GM18907 (cell line): ENCODE results near the gene ERBB4.
"Not testable (repeated sequence)": the region's sequence is repeated elsewhere in the genome, so short reads cannot be mapped to it uniquely, and the experiment has no call there.

ENCODE experiments used
- ATAC-seq: cut with Tn5 transposase; IDR thresholded peaks from one replicate; pipeline ENCODE4 v1.9.1; 2021; ENCODE audit warnings: mild to moderate bottlenecking, moderate library complexity; ENCODE audit not compliant: unreplicated experiment

The ERBB4 gene

DNA sequence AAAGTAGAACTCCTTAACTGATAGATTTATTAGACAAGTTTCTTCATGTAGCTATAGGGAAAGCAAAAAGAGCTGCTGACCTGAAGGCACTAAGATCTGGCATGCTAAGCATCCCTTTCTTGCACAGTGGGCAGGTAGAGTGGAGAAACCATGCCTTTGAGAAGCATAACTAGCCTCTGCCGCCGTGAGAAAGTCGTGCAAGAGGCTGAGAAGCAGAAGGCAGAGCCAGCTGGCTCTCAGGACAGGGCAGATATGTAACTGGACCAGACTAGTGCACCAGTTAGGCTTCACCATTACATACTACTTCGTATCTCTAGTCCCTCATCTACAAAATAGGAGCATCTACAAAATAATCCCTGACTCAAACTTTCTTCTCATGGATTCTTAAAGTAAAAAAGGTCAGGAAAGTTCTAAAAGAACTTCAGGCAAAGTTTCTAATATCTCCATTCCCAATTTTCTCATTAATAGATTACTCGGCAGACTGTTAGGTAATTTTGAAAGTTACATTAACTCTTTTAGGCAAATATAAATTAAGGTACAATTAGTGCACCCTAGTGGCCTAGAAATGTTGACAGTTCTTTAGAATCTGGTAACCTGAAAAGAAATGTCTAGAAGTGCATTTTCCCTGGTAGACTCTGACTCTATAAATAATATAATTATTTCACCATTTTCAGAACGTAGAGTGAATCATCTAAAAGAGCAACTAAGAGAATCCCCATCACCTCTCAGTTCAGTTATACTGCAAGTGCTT lies 10.3 kb downstream of the ERBB4 start:
- ATAC-seq: no peak

DNA sequence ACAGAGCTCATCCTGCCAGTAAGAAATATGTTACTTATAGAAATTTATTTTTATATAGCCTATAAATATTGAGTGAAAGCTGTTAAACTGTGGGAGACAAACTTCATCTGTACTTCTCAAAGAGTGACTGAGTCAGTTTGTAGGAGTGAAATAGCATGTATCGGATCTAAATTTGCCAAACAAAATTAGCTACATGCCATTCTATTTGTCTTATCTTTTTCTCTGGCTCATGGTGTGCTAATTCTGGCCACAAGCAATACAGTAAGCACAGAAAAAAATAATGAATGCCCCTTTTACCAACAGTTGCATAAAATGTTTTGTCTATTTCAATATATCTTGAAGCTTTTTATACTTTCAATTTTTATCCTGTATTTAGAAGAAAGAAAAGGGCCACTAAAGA lies 12.5 kb downstream of the ERBB4 start:
- ATAC-seq: no peak

DNA sequence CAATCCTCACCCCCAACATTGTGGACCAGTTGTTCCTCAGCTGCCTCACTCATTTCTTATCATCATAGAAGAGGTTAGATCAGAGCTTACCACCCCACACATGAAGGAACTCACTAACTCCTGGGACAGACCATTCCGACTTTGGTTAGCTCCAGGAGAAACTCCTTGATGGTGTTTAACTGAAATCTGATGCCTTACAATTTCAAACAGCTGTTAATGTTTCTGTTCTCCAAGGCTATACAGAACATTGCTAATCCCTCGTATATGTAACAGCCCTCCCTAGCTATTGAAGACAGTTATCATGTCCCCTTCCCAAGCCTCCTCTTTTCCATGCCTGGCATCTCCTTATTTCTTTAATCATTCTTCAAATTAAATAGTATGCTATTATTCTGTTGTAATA lies 14.8 kb downstream of the ERBB4 start:
- ATAC-seq: no peak

DNA sequence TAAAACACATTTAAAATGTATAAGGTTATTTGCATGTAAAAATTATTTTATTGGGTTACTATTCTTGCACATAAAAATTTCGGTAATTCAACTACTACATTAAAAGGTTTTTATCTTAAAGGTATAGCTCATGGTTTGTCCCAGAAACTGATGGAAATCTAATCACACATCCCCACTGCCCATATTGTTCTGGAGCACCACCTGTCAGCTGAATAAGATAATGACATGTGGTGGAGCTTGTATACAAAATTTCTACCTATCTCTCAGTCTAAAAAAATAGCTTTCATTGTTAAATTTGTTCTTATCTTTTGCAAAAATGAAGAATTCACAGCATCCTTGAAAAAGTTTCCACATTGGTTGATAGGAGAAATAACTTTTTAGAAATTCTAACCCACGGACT lies 18.3 kb downstream of the ERBB4 start:
- no peak for ATAC-seq

DNA sequence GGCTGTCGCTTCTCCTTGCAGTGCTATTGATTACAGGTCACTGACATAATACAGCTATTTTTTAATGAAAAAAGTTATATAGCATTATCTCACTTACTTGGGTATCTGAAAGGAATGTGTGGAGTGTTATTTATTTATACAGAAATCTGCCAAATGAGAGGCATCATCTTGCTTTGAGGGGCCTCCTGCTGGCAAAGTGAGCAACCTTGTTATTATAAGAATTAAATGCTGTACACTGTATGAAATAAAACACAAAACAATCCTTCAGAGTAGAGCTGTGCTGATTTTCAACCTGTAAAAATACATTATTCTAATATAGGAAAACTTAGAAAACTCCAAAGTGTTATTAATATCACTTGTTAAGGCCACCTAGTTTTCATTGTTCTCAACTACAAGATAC lies 20.9 kb downstream of the ERBB4 start:
- no peak for ATAC-seq

DNA sequence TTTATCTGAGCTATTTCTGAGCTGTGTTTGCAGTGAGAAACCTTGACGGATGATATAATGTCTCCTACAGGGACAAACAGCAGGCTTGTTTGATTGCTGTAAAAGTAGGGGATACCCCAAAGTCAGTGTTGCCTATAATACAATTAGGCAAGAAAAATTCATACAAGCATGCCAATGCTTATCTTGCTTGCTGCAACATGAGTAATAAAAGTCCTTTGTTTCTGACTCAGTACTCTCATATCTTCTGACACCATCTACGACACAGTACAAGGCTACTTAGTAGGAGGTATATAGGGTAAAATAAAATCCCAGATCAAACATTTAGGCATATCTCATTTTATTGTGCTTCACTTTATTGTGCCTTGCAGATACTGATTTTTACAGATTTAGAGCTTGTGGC lies 33.0 kb downstream of the ERBB4 start:
- ATAC-seq: peak; percentile 66

DNA sequence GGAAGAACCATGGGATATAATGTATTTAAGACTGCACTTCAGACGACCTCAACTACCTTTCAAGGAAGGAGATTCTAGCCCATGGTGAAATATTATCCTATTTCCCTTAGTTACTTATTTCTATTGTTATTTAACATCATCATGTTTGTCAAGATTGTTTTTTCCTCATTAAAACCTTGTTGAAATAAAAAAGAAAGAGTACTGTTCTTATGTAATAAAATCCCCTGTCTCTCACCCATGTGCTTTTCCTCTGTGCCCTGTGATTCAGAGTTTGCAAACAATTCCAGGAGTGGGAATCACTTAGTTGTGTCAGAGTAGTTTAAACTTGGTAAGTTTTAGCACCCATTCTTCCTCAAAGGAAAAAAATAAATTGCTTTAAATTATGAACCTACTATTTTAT lies 43.6 kb downstream of the ERBB4 start:
- ATAC-seq: no peak

DNA sequence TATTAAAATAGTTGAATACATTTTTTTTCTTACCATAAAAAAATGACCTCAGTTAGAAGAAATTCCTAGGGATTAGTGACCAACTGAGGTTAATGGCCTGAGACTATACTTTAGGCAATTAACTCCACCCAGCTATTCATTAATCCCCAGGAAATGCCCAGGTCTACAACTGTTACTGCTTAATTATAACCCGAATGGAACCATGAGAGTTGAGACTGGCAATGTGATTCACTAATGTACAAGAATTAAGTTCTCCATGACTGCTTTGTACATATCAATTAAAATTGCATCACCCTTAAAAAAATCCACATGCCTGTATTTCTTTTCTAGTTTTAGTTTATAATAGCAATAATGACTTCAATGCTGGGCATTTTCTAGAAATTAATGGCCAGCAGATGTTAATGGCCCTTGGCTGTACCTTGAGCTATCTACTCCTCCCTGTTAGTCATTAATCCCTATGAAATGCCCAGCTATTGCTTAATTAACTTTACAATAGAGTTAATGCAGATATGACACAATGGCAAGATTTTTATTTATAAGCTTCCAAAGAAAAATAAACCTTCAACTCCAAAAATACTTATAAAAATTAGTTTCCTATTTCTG lies 44.1 kb downstream of the ERBB4 start:
- no peak for ATAC-seq

DNA sequence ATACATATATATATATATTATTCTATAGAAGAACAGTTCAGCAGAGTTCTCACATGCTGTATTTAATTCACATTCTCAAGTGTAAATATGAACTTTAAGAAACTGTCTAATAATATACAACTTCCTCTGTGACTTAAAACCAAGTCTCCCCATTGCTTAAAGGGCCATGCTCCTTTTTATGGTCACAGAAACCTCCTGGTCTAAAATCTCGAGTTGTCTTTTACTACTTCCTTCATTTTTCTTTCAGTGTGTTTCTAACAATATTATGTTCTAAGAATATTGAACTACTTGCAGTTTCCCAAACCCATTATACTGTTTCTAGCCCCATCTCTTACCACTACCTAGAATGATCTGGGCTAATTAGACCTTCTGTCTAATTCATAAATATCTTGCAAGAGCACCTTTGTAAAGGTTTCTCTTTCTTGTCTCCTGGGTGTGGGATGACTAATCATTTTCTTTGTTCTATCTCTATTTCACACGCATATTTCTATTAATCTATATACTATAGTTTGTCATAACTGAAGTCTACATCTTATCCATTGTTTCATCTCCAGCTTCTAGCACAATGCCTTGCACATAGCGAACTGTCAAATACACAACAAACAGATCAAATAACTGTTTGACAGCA lies 48.8 kb downstream of the ERBB4 start:
- ATAC-seq: peak; percentile 76

DNA sequence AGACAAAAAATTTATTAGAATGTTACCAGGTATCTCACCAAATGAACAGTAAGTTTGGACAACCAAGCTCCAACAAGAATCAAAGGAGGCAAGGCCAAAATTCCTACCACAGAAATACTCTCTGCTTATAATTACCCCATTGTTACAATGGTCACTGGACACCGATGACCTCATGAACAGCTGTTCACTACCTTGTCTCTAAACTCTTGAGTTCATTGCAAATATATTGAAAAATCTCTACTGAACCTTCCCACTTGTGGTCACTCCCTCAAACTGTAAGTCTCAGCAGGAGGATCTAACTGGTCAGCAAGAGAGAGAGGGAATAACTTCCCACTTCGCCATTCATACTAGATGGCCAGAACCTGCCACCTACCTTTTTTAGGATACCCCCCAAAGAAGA lies 50.0 kb downstream of the ERBB4 start:
- no peak for ATAC-seq

DNA sequence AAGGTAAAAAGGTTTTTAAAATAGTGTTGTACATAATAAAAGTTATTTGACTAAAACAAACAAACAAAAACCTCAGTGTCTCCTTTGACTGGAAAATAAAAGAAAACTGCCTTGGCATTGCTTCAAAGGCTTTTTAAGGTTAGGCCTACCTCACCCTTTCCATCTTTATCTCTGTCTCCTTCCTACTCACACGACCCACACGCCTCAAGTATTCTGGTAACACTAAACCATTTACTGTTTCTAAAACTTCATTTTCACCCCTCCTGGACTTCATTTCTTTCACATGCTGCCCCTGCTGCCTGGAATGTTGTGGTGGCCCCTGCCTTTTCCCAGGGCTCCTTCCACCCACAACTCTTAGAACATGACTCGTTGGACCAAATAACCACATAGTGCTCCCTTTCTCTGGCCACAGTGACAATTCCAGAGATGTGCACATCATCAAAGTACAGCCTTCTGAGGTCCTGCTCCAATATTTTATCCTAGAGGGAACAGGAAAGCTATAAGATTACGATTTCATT lies 54.0 kb downstream of the ERBB4 start:
- no peak for ATAC-seq

DNA sequence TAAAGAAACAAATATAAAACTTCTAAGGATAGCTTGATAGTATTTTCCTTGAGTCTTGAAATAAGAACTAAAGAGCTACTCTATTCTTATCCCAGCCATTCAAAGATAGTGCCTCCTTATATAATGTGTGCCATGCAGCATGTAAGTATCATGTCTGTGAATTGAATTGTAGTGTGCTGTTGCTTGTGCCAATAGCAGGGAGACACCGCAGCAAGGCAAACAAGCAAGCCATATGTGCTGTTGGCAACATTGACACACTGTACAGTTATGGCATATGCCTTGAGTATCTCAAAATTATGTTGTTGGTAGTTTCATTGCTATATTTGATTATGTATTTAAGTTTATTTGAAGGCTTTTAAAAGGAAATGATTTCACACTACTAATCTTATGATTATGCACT lies 58.2 kb downstream of the ERBB4 start:
- ATAC-seq: no peak

DNA sequence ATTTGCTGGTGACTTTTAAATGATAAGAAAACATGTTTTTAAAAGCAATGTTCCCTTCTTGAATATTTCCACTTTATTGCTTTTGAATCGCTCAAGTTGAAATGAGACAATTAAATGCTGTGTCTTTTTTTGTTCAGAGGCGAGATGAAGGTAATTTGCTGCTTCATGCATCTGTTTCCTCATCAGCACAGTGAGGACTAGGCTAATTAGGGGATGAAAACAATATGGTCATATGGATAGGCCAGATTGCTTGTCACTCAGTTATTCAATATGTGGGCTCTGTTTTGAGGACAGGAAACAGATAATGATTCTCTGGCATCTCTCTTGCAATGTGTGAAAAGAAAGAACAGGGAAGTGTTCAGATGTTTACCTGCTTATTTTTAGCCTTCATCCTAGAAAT lies 61.0 kb downstream of the ERBB4 start:
- no peak for ATAC-seq

DNA sequence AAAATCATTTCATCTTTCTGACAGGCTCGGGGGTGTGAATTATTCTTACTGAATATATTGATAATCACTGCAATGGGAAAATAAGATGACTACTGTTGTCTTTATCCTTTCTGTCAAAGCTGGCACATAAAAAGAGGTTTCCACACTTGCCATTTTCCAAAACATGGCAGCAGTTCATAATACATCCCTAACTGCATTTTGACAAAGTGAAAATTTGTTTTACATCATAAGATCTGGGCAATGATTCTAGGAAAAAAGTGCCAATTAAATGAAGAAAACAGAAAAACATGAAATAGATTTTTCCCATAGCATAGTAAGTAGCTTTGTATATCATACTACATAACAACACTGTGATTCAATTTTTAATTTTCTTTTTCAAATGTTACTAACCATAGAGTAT lies 65.4 kb downstream of the ERBB4 start:
- ATAC-seq: no peak

DNA sequence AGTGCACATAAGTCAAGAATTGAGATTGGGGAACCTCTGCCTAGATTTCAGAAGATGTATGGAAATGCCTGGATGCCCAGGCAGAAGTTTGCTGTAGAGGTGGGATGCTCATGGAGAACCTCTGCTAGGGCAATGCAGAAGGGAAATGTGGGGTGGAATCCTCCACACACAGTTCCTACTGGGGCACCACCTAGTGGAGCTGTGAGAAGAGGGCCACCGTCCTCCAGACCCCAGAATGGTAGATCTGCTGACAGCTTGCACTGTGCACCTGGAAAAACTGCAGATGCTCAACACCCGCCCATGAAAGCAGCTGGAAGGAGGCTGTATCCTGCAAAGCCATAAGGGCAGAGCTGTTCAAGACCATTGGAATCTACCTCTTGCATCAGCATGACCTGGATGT lies 71.1 kb downstream of the ERBB4 start:
- not testable (repeated sequence) for ATAC-seq

DNA sequence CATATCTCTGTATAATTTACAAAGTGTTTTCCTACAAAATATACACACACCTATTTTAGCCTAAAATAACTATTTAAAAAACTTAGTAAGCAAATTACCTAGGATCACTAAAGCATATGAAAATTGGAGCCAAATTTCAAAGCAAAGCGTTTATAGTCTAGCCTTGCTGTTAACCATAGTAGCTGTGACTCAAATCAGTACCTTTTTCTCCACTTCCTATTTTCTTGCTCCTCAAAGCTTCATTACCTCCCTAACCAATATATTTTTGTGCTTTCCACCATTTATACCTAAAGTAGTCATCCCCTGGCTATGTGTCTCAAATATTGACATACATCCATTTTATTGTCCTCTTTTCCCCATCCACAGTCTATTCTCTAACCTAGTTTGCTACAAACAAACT lies 73.1 kb downstream of the ERBB4 start:
- peak; percentile 41 for ATAC-seq

DNA sequence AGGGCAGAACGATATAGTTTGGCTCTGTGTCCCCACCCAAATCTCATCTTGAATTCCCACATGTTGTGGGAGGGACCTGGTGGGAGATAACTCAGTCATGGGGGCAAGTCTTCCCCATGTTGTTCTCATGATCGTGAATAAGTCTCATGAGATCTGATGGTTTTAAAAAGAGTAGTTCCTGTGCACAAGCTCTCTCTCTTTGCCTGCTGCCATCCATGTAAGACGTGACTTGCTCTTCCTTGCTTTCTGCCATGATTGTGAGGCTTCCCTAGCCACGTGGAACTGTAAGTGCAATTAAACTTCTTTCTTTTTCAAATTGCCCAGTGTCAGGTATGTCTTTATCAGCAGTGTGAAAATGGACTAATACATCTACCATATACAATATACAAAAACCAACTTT lies 76.9 kb downstream of the ERBB4 start:
- ATAC-seq: not testable (repeated sequence)

DNA sequence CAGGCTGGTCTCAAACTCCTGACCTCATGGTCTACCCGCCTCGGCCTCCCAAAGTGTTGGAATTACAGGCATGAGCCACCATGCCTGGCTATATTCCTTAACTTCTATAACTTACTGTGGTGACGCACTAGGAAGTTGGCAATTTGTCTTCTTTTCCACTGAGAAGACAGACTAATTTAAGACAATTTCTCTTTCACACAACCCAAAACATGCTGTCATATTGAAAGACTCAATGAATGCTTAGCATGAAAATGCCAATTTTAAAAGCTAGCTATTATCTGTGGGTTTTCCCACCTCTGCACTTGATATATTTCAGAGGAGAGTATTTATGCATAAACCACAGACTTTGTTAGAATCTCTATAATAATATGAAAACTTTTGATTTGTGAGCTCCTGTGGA lies 84.5 kb downstream of the ERBB4 start:
- ATAC-seq: no peak

DNA sequence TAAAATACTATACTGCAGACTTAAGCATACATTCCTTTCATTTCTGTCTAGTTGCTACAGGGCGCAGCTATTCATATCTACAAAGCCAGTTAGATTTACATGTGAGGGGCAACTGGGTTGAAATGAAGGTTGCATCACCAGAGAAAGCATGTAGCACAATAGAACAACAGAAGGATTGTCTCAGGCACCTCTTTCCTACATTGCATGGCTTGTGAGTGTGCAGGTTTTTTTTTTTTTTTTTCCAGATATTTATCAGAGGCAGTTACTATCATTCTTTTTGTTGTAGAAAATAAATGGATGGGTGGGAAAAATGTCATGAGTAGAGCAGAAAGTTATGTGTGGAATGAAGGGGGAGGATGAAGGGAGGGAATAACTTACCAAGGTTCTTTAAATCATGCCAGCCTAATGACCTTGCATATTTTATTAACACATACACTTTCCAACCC lies 86.8 kb downstream of the ERBB4 start:
- no peak for ATAC-seq

DNA sequence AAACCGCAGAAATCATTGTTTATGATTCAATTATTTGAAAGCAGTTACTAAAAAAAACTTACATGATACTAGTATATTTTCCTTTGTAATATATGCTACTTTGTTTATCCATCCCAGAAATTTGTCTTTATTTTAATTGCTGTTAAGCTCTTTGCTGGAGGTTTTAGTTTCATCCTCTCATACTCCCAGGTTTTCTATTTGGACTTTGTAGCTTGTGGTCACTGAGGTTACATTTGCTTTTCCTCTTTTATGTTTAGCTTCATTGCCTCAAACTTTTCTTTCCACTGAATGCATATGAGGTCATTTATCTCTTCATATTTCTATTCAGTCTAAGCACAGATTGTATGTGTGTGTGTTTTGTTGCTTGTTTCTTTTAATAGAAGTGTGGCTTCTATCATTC lies 89.9 kb downstream of the ERBB4 start:
- ATAC-seq: no peak

DNA sequence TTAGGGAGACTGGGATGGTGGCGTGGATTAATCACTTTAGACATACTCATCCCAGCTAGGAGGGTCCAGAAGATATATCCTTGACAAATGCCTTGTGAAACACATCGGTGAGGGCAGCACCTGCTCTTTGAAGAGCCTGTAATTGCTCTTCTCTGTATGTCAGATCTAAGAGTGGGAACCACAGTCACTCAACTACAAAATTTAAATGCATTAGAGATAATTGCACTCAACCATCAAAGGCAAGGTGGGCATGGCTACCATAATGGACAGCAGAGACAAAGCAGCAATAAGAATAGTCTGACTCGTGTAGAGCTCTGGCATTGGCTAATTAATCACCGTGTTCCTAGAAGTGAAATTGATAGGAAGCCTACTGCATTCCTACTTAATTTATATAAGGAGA lies 96.8 kb downstream of the ERBB4 start:
- ATAC-seq: no peak

DNA sequence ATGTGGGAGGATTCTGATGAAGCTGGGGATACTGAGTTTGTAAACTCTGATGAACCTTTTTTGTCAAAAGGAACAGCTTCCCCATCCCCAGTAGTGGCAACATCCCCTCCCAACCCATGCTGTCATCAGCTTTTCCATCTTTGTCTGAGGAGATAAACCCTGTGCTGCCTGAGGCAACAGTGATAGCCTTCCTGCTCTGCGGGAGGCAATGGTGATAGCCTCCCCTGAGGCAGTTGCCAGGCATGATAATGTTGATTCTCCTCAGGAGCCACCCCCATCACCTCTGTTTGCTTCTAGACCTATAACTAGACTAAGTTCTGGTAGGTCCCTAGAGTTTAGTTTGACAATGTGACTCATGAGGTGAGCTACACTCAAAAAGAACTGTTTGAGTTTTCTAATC lies 97.5 kb downstream of the ERBB4 start:
- no peak for ATAC-seq
